ENCODE measurements around the gene PGAM2.

- TF ChIP-seq CTCF (IDR thresholded peaks at IDR 0.05) = no peak
- TF ChIP-seq POLR2AphosphoS5 (IDR thresholded peaks at IDR 0.05) = no peak
- TF ChIP-seq POLR2A (IDR thresholded peaks at IDR 0.05) = no peak
These were observed 8.1 kb downstream of the PGAM2 start for GRCh38 chr7:44057181-44057848.

Data from prostate gland (tissue), 2 donors.